Calu3 (cell line): Measurements from ENCODE around the gene LMAN2. TPM values are rescaled to one million over a fixed set of nuclear protein-coding genes. Genes with fewer than 3 reads are reported as not detected.

Experiments used
- BruUV-seq: library from RNA; stranded (reverse); fragments of 400-500 nt; replicated peaks from 2 replicates; lab custom pipeline; 2021; lab: Mats Ljungman, UMichigan
- CTCF ChIA-PET: fragments of 300-600 bp; sonication (Branson Sonifier 250); formaldehyde crosslinking; loops from one replicate; lab custom pipeline; 2022; ENCODE audit warnings: antibody characterized with exemption; lab: Charles Lee
- DNase-seq: peaks from one replicate; pipeline ENCODE4 v3.0.0; 2022
- H3K27ac Mint-ChIP-seq: one replicate; pipeline ENCODE4 v1.8.0; 2022; ENCODE audit warnings: mixed read lengths; ENCODE audit not compliant: unreplicated experiment
- H3K27me3 Mint-ChIP-seq: one replicate; pipeline ENCODE4 v1.8.0; 2022; ENCODE audit warnings: mixed read lengths; ENCODE audit not compliant: unreplicated experiment
- H3K36me3 Mint-ChIP-seq: one replicate; pipeline ENCODE4 v1.8.0; 2022; ENCODE audit warnings: mild to moderate bottlenecking, moderate library complexity, mixed read lengths; ENCODE audit not compliant: insufficient read depth, unreplicated experiment
- H3K4me1 Mint-ChIP-seq: one replicate; pipeline ENCODE4 v1.8.0; 2022; ENCODE audit warnings: mild to moderate bottlenecking, low read depth, mixed read lengths; ENCODE audit not compliant: unreplicated experiment
- H3K4me3 Mint-ChIP-seq: one replicate; pipeline ENCODE4 v1.8.0; 2022; ENCODE audit warnings: mild to moderate bottlenecking, low read depth, moderate library complexity, mixed read lengths; ENCODE audit not compliant: unreplicated experiment
- H3K9me3 Mint-ChIP-seq: one replicate; pipeline ENCODE4 v1.8.0; 2022; ENCODE audit warnings: low read depth, mixed read lengths; ENCODE audit not compliant: unreplicated experiment
- CTCF ChIP-seq: fragments of 200-600 bp; IDR thresholded peaks from one replicate; pipeline ENCODE4 v1.8.0; 2022; ENCODE audit warnings: antibody characterized with exemption; ENCODE audit not compliant: unreplicated experiment
- intact Hi-C: fragments of 100-400 bp; cut with micrococcal nuclease; formaldehyde crosslinking; loops from one replicate; pipeline ENCODE4 v1.10.0; 2022; ENCODE audit not compliant: unreplicated experiment
- total RNA-seq: library from RNA; stranded (reverse); gene quantifications from 2 replicates; pipeline ENCODE4 v1.2.3, GENCODE V29; 2022

Gene LMAN2
- total RNA-seq, 1 experiment from 2014 or later: 278 TPM

- CTCF ChIA-PET: no interaction called here
- no peak for TF ChIP-seq CTCF
- H3K9me3 Mint-ChIP-seq: no peaks in the 10 kb centered on the region
- no peak overlapping the region for H3K27ac Mint-ChIP-seq
- BruUV-seq: no TSS peak
- no peak for DNase-seq
- intact Hi-C loops: no loop called here
- no peaks in the 10 kb centered on the region for H3K27me3 Mint-ChIP-seq
- peaks cover 28% of the 10 kb centered on the region for H3K4me1 Mint-ChIP-seq
- peaks cover 91% of the 10 kb centered on the region for H3K36me3 Mint-ChIP-seq
- no peak overlapping the region for H3K4me3 Mint-ChIP-seq
Observed at GRCh38 chr5:177332031-177332895, 19.2 kb downstream of the LMAN2 start.

GRCh38 chr5:177330991-177331842 is 20.3 kb downstream of the LMAN2 start:
- no peak for TF ChIP-seq CTCF
- Mint-ChIP-seq H3K27me3 (no peaks in the 10 kb centered on the region), H3K9me3 (no peaks in the 10 kb centered on the region), H3K36me3 (peaks cover 89% of the 10 kb centered on the region), H3K27ac (peak overlapping the region; percentile 56), H3K4me3 (no peak overlapping the region), H3K4me1 (peaks cover 32% of the 10 kb centered on the region)
- BruUV-seq: TSS peak; percentile 90
- intact Hi-C loops: no loop called here
- CTCF ChIA-PET: no interaction called here
- DNase-seq: no peak

GRCh38 chr5:177329883-177330282 is 21.6 kb downstream of the LMAN2 start:
- CTCF ChIA-PET: no interaction called here
- BruUV-seq: no TSS peak
- Mint-ChIP-seq H3K9me3 (no peaks in the 10 kb centered on the region), H3K36me3 (peaks cover 89% of the 10 kb centered on the region), H3K27ac (no peak overlapping the region), H3K4me1 (peaks cover 38% of the 10 kb centered on the region), H3K27me3 (no peaks in the 10 kb centered on the region), H3K4me3 (no peak overlapping the region)
- DNase-seq: no peak
- intact Hi-C loops: no loop called here
- TF ChIP-seq CTCF: no peak

- intact Hi-C loops: no loop called here
- peak overlapping the region; percentile 87 for H3K27ac Mint-ChIP-seq
- DNase-seq: no peak
- TF ChIP-seq CTCF: no peak
- no TSS peak for BruUV-seq
- H3K9me3 Mint-ChIP-seq: no peaks in the 10 kb centered on the region
- peak overlapping the region; percentile 42 for H3K4me3 Mint-ChIP-seq
- H3K27me3 Mint-ChIP-seq: no peaks in the 10 kb centered on the region
- CTCF ChIA-PET: interaction anchor here (0.6 to 1.5 kb wide), 6 partner anchors 19 to 129 kb away, joined by 3 to 9 read pairs (median 4); no protein-coding TSS in a partner anchor
- peaks cover 45% of the 10 kb centered on the region for H3K4me1 Mint-ChIP-seq
- peaks cover 81% of the 10 kb centered on the region for H3K36me3 Mint-ChIP-seq
Observed at GRCh38 chr5:177328545-177329231, 22.8 kb downstream of the LMAN2 start.
